HepG2 (cell line): ENCODE results near the gene LRRN4. TPM values are rescaled to one million over a fixed set of nuclear protein-coding genes. Genes with fewer than 3 reads are reported as not detected.

Experiments used
- ATAC-seq: fragments of 200-7000 bp; cut with Tn5 transposase; 3 replicates; pipeline ENCODE4 v1.9.1; 2020; ENCODE audit warnings: mild to moderate bottlenecking, moderate library complexity
- BruUV-seq: library from RNA; stranded (reverse); fragments of 400-500 nt; replicated peaks from 2 replicates; lab custom pipeline; 2021; lab: Mats Ljungman, UMichigan
- CTCF ChIA-PET: fragments of 300-600 bp; formaldehyde crosslinking; extraction: SDS; loops from one replicate; lab custom pipeline; 2021; ENCODE audit warnings: low total read pairs, inconsistent platforms, low intra/inter-chr PET ratio; lab: Yijun Ruan, JAX
- POLR2A ChIA-PET: fragments of 350-600 bp; sonication (Branson Sonifier 250); formaldehyde crosslinking; loops from one replicate; lab custom pipeline; 2020; ENCODE audit warnings: antibody characterized with exemption, inconsistent platforms; lab: Yijun Ruan, JAX
- DNase-seq: peaks from one replicate; pipeline ENCODE4 v3.0.0-alpha.2; 2015; ENCODE audit warnings: low spot score
- FAIRE-seq: peaks from 3 replicates; lab custom pipeline; 2011; peaks lifted over from hg19 to GRCh38; lab: Jason Lieb, UNC
- H2AFZ ChIP-seq: one replicate; pipeline ENCODE4 v1.6.1; 2011; ENCODE audit warnings: low read length, inconsistent platforms
- H3K27ac ChIP-seq: fragments of 300-600 bp; 3 replicates; pipeline ENCODE4 v1.8.0; 2011; ENCODE audit warnings: mixed run types, mild to moderate bottlenecking, mixed read lengths, low read length, inconsistent platforms; ENCODE audit not compliant: insufficient read depth; ENCODE audit errors: extremely low read length
- H3K27me3 ChIP-seq, 2 experiments: fragments of 200-600 bp in 1 of 2; 2 replicates in 1 of 2; 3 replicates in 1 of 2; pipeline versions ENCODE4 v1.6.0 to v1.8.0; 2011; ENCODE audit warnings: low read length in 2 of 2, mild to moderate bottlenecking in 2 of 2, moderate library complexity in 2 of 2, inconsistent platforms in 1 of 2; ENCODE audit not compliant: insufficient read depth in 2 of 2, control insufficient read depth in 1 of 2
- H3K36me3 ChIP-seq, 2 experiments: fragments of 200-600 bp in 1 of 2; replicated peaks in 1 of 2; 2 replicates in 1 of 2; 3 replicates in 1 of 2; pipeline versions ENCODE4 v1.5.1 to v1.8.0; 2011; ENCODE audit warnings: low read length in 2 of 2, inconsistent platforms in 1 of 2; ENCODE audit not compliant: insufficient read depth in 2 of 2, control insufficient read depth in 1 of 2
- H3K4me1 ChIP-seq: 2 replicates; pipeline ENCODE4 v1.5.1; 2012; ENCODE audit warnings: low read length, inconsistent platforms; ENCODE audit not compliant: insufficient read depth
- H3K4me2 ChIP-seq: 2 replicates; pipeline ENCODE4 v1.6.0; 2011; ENCODE audit warnings: low read depth, low read length, inconsistent platforms
- H3K4me3 ChIP-seq, 3 experiments: fragments of 200-600 bp in 1 of 3; sonication (generic), shearing (Covaris generic) in 1 of 3; replicated peaks in 1 of 3; 2 replicates each; pipeline ENCODE4 v1.5.1; 2011 to 2016; ENCODE audit warnings: low read length in 3 of 3, inconsistent platforms in 2 of 3, low read depth in 2 of 3, mild to moderate bottlenecking in 2 of 3, control low read depth in 1 of 3, mixed read lengths in 1 of 3; ENCODE audit not compliant: insufficient read depth in 1 of 3
- H3K79me2 ChIP-seq: one replicate; pipeline ENCODE4 v1.6.1; 2011; ENCODE audit warnings: low read length, inconsistent platforms; ENCODE audit not compliant: insufficient read depth
- H3K9ac ChIP-seq: 2 replicates; pipeline ENCODE4 v1.6.0; 2011; ENCODE audit warnings: mild to moderate bottlenecking, low read depth, low read length, inconsistent platforms; ENCODE audit not compliant: insufficient read depth
- H3K9me3 ChIP-seq: 2 replicates; pipeline ENCODE4 v1.5.1; 2012; ENCODE audit warnings: mild to moderate bottlenecking, low read length
- H4K20me1 ChIP-seq: 2 replicates; pipeline ENCODE4 v1.6.0; 2011; ENCODE audit warnings: inconsistent platforms, mild to moderate bottlenecking, low read length, moderate library complexity; ENCODE audit not compliant: insufficient read depth
- ARHGAP35 ChIP-seq: sonication (generic); formaldehyde crosslinking; IDR thresholded peaks from 2 replicates; pipeline ENCODE4 v1.9.0; 2022; ENCODE audit warnings: mild to moderate bottlenecking, inconsistent platforms, moderate library complexity, missing genetic modification reagents, borderline replicate concordance
- ARNT2 ChIP-seq: sonication (generic); formaldehyde crosslinking; IDR thresholded peaks from 2 replicates; pipeline ENCODE4 v1.8.0; 2022; ENCODE audit warnings: mild to moderate bottlenecking, low read depth, missing genetic modification reagents, moderate library complexity
- ATAD3A ChIP-seq: sonication (generic); formaldehyde crosslinking; IDR thresholded peaks from 2 replicates; pipeline ENCODE4 v1.4.0; 2020; ENCODE audit warnings: missing genetic modification reagents
- EEA1 ChIP-seq: sonication (generic); formaldehyde crosslinking; IDR thresholded peaks from 2 replicates; pipeline ENCODE4 v1.5.1; 2020; ENCODE audit warnings: mild to moderate bottlenecking, missing genetic modification reagents, borderline replicate concordance
- HOXA9 ChIP-seq: sonication (generic); formaldehyde crosslinking; IDR thresholded peaks from 2 replicates; pipeline ENCODE4 v1.8.1; 2022; ENCODE audit warnings: missing genetic modification reagents, mild to moderate bottlenecking, moderate library complexity, borderline replicate concordance
- HOXD1 ChIP-seq: sonication (generic); formaldehyde crosslinking; IDR thresholded peaks from 2 replicates; pipeline ENCODE4 v1.5.0; 2020; ENCODE audit warnings: missing genetic modification reagents
- MAFK ChIP-seq, 2 experiments: IDR thresholded peaks in 1 of 2; conservative IDR thresholded peaks in 1 of 2; 2 replicates each; pipeline ENCODE4 v1.6.1; 2011; ENCODE audit warnings: improper control_type of control experiment in 2 of 2, low read length in 2 of 2
- MEIS2 ChIP-seq: sonication (generic); formaldehyde crosslinking; IDR thresholded peaks from 2 replicates; pipeline ENCODE4 v1.9.0; 2021; ENCODE audit warnings: mild to moderate bottlenecking, missing genetic modification reagents
- NCOR1 ChIP-seq: fragments of 200-600 bp; sonication (generic); IDR thresholded peaks from 2 replicates; pipeline ENCODE4 v1.7.0; 2017; ENCODE audit warnings: antibody characterized with exemption, low read length, borderline replicate concordance
- NFE2L2 ChIP-seq: fragments of 150-350 bp; IDR thresholded peaks from 2 replicates; pipeline ENCODE4 v1.6.1; 2014; ENCODE audit warnings: low read length
- NFYB ChIP-seq: sonication (generic); formaldehyde crosslinking; IDR thresholded peaks from 2 replicates; pipeline ENCODE4 v1.4.0; 2020; ENCODE audit warnings: missing genetic modification reagents
- SP4 ChIP-seq: sonication (generic); formaldehyde crosslinking; IDR thresholded peaks from 2 replicates; pipeline ENCODE4 v1.8.1; 2023; ENCODE audit warnings: mild to moderate bottlenecking, missing genetic modification reagents
- ZNF329 ChIP-seq: sonication (generic); formaldehyde crosslinking; IDR thresholded peaks from 2 replicates; pipeline ENCODE4 v1.9.0; 2021; ENCODE audit warnings: low read depth, mild to moderate bottlenecking, missing genetic modification reagents
- ZNF879 ChIP-seq: sonication (generic); formaldehyde crosslinking; IDR thresholded peaks from 2 replicates; pipeline ENCODE4 v1.8.1; 2023; ENCODE audit warnings: missing genetic modification reagents
- WGBS: methylation state at CpG from one replicate; pipeline ENCODE4 v1.1.6; 2017; ENCODE audit warnings: low lambda C conversion rate; 5-methylcytosine and 5-hydroxymethylcytosine counted together
- in situ Hi-C: cut with HindIII; loops from 2 replicates; pipeline ENCODE4 v1.10.0; 2017; ENCODE audit warnings: low pct_unique_long_range_greater_than_20kb; ENCODE audit not compliant: extremely low pct_ligation_motif_present
- intact Hi-C: fragments of 100-400 bp; cut with micrococcal nuclease; formaldehyde crosslinking; loops from one replicate; pipeline ENCODE4 v1.10.0; 2022; ENCODE audit not compliant: unreplicated experiment
- polyA plus RNA-seq, 8 experiments: library from polyadenylated mRNA; depleted of rRNA in 3 of 8; stranded (reverse) in 7 of 8; unstranded in 1 of 8; fragments of >200 nt; fragmentation: Illumina TruSeq in 4 of 8; extraction: Trizol in 4 of 8; gene quantifications; 2 replicates each; pipeline versions ENCODE4 v1.2.1 to v1.2.3, GENCODE V29; 2011 to 2016; ENCODE audit warnings: low read depth in 4 of 8, missing spikeins in 1 of 8, mixed read lengths in 1 of 8; ENCODE audit not compliant: insufficient read depth in 1 of 8
- total RNA-seq, 5 experiments: library from RNA; depleted of rRNA; stranded (reverse); fragments of >200 nt; fragmentation: Illumina TruSeq; extraction: Trizol; gene quantifications; 2 replicates each; pipeline ENCODE4 v1.2.3, GENCODE V29; 2016; ENCODE audit warnings: low read depth in 1 of 5

LRRN4 gene
- total and polyA plus RNA-seq, 2 of the 13 experiments (the other 11 are each of a cell fraction or from before 2014, with no cell fraction given) = 0.15 to 0.20 TPM

GRCh38 chr20:6075428-6076219, 21.8 kb upstream of the LRRN4 start:
- intact Hi-C loops = loop anchor here (10.0 kb wide), 1 partner anchor 291 kb away; no protein-coding TSS in a partner anchor
- BruUV-seq = TSS peak; percentile 24
- CTCF ChIA-PET = interaction anchor here (6.6 kb wide), 1 partner anchor 547 kb away, joined by 84 read pairs; no protein-coding TSS in a partner anchor
- Histone ChIP-seq H3K4me2 (no peak overlapping the region), H3K4me1 (peaks cover 34% of the 10 kb centered on the region), H2AFZ (no peak overlapping the region), H3K36me3 (peaks cover 21 to 50% of the 10 kb centered on the region in 2 experiments), H4K20me1 (no peaks in the 10 kb centered on the region), H3K27me3 (no peaks in the 10 kb centered on the region; a peak in 1 of 5 replicates), H3K9me3 (no peaks in the 10 kb centered on the region), H3K9ac (no peak overlapping the region), H3K79me2 (no peaks in the 10 kb centered on the region), H3K27ac (peak overlapping the region; percentile 10), H3K4me3 (no peak overlapping the region)
- in situ Hi-C loops = loop anchor here (5.0 kb wide), 1 partner anchor 548 kb away; no protein-coding TSS in a partner anchor
- TF ChIP-seq NFE2L2 (peak; percentile 88), MEIS2 (no peak), ARHGAP35 (no peak), MAFK (conservative IDR thresholded peaks at IDR 0.05 in 1 of 2, IDR thresholded peaks at IDR 0.05 in 1 of 2; ENCODE audit: low read length in 2 of 2) (peak; percentile 22 to 39; a peak in 1 of 4 replicates)
- WGBS = 91% methylated on average over 8 of the region's 8 CpGs
- POLR2A ChIA-PET = interaction anchor here (0.8 kb wide), 1 partner anchor 144 kb away, joined by 3 read pairs; no protein-coding TSS in a partner anchor
- no peak for DNase-seq
- FAIRE-seq = no peak
- ATAC-seq = no peak

GRCh38 chr20:6074784-6075183, 20.9 kb upstream of the LRRN4 start:
- ATAC-seq = no peak
- POLR2A ChIA-PET = interaction anchor here (0.8 kb wide), 1 partner anchor 144 kb away, joined by 3 read pairs; no protein-coding TSS in a partner anchor
- peak overlapping the region; percentile 37 for H3K27ac ChIP-seq

More at GRCh38 chr20:6074784-6075183, 20.9 kb upstream of the LRRN4 start:
- Histone ChIP-seq H3K4me2 (no peak overlapping the region), H2AFZ (no peak overlapping the region), H3K27me3 (no peaks in the 10 kb centered on the region; a peak in 1 of 5 replicates), H3K4me3 (no peak overlapping the region), H3K9me3 (no peaks in the 10 kb centered on the region), H3K9ac (no peak overlapping the region), H4K20me1 (no peaks in the 10 kb centered on the region), H3K79me2 (no peaks in the 10 kb centered on the region), H3K36me3 (peaks cover 21 to 41% of the 10 kb centered on the region in 2 experiments), H3K4me1 (peaks cover 34% of the 10 kb centered on the region)
- CTCF ChIA-PET = interaction anchor here (6.6 kb wide), 1 partner anchor 546 kb away, joined by 84 read pairs; no protein-coding TSS in a partner anchor
- FAIRE-seq (no peak), DNase-seq (no peak)
- WGBS = 88% methylated on average over 2 of the region's 2 CpGs
- TF ChIP-seq EEA1 (CRISPR knock-in tag) = no peak
- no peak for TF ChIP-seq NCOR1
- TF ChIP-seq SP4 = no peak
- TF ChIP-seq ARNT2 = no peak
- no peak for TF ChIP-seq ZNF879 (CRISPR knock-in tag)
- no peak for TF ChIP-seq NFYB (CRISPR knock-in tag)
- TF ChIP-seq ATAD3A (CRISPR knock-in tag) = no peak
- TF ChIP-seq HOXA9 (CRISPR knock-in tag) = no peak
- TF ChIP-seq HOXD1 (CRISPR knock-in tag) = no peak
- TF ChIP-seq ZNF329 (CRISPR knock-in tag) = no peak
- intact Hi-C loops (loop anchor here (1.0 to 10.0 kb wide), 3 partner anchors 20 to 290 kb away; partner anchors contain the start of genes LRRN4, MCM8 and TRMT6), in situ Hi-C loops (loop anchor here (5.0 kb wide), 1 partner anchor 547 kb away; no protein-coding TSS in a partner anchor)
- BruUV-seq = no TSS peak
